GM13976 (cell line): Measurements from ENCODE around the gene NPEPL1.

Experiments used
- DNase-seq: peaks from one replicate; pipeline ENCODE4 v3.0.0; 2012; ENCODE audit warnings: low spot score
- in situ Hi-C: fragments of 300-500 bp; cut with MboI; formaldehyde crosslinking; loops from one replicate; pipeline ENCODE4 v1.12.0; 2022; ENCODE audit warnings: low sequenced_read_pairs, mixed read lengths, inconsistent platforms; ENCODE audit not compliant: unreplicated experiment
- TF ChIP-seq, protein P1 (sequence below): IDR thresholded peaks from 2 replicates; pipeline ENCODE4 v1.5.1; 2012; ENCODE audit warnings: borderline replicate concordance, mild to moderate bottlenecking; ENCODE audit not compliant: insufficient read depth; ENCODE audit errors: extremely low read depth, missing control alignments, control extremely low read depth

NPEPL1 gene

DNA sequence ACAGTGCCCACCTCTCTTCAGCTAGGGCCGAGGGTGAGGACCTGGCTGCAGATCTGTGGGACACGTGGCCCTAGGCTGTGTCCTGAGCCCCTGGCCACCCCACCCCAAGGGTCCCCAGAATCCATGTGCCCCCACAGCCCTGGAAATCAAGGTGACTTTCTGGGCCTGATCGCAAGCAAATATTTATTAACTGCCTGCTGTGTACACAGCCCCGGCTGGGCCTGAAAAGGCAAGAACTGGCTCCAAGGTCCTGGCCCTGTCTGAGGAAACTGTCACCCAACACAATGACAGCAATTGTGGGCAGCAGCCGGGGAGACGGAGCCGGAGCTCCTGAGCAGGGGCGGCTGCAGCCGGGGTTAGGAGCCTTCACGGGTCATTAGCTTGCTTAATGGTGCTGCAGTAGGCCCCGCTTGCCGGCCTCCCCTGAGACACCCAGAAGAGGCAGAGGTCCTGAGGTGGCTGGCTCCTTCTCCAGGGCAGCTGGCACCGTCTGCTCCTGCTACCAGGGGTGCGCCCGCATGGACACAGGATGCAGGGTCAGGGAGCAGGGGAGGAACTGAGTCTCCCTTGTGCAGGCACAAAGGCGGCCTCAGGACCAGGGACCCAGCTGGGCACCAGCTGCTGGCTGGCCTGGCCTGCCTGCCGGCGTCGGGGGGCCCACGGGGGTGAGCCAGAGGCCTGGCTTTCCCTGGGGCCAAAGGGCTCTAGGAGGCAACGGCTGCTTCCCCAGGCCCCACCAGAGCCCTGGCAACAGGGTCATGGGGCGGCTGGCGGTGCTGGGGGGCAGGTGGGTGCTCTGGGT is 24.1 kb downstream of the NPEPL1 start:
- TF ChIP-seq, protein P1, sequence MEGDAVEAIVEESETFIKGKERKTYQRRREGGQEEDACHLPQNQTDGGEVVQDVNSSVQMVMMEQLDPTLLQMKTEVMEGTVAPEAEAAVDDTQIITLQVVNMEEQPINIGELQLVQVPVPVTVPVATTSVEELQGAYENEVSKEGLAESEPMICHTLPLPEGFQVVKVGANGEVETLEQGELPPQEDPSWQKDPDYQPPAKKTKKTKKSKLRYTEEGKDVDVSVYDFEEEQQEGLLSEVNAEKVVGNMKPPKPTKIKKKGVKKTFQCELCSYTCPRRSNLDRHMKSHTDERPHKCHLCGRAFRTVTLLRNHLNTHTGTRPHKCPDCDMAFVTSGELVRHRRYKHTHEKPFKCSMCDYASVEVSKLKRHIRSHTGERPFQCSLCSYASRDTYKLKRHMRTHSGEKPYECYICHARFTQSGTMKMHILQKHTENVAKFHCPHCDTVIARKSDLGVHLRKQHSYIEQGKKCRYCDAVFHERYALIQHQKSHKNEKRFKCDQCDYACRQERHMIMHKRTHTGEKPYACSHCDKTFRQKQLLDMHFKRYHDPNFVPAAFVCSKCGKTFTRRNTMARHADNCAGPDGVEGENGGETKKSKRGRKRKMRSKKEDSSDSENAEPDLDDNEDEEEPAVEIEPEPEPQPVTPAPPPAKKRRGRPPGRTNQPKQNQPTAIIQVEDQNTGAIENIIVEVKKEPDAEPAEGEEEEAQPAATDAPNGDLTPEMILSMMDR, result no peak
- in situ Hi-C loops, result no loop called here
- peak; percentile 22 for DNase-seq

DNA sequence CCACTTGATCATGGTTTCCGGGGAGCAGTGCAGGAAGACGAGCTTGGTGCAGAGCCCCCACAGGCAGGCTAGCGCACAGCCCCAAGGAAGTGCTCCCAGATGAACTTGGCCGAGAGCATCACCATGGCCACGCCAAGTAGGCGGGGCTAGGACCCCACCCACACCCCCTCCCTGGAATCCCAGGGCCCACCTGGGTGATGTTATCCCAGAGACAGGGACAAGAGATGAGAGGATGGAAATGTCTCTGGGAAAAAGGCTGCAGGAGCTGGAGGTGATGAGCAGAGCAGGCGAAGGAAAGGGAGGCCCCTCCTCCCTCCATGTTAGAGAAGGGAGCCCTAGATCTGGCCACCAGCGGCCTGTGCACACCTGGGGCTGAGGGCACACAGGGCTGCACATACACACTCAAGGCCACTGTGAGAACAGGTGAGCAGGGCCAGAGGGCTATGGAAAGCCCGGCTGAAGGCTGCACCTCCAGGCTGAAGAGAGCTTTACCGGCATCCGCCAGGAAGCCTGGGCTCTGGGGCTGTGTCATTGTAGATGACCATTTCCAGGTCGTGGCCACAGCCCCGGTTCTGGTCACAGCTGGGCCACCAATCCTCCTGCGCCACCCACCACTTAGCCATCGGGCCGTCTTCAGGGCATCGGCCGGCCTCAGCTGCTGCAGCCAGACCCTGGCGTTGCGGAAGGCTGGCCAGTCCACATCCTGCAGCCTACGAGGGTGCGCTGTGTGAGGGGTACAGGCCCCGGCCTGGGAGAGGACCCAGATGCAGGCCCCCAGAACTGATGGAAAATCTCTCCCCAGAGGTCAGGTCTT is 24.9 kb downstream of the NPEPL1 start:
- TF ChIP-seq, protein P1, result no peak
- peak; percentile 19 for DNase-seq
- in situ Hi-C loops, result no loop called here

DNA sequence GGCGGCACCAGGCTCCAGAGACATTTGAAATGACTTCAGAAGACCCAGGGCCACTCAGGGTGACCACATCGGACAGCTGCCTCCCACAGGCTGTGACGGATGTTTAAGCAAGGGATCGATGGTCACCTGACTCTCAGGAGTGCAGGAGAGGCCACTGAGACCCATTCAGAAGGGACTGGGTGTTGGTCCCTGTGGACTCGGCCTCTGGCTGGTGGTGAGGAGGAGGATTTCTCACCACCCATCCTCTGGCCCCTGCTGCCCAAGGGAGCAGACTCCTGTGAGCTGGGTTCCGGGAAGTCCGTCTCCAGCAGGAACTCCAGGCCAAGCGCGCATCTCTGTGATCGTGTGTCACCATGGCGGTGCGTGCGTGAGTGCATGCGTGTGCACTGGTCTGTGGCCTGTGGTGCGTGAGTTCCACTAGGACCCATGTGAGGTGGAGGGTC is 25.5 kb downstream of the NPEPL1 start:
- DNase-seq, result peak; percentile 27
- in situ Hi-C loops, result no loop called here
- TF ChIP-seq, protein P1, result no peak

DNA sequence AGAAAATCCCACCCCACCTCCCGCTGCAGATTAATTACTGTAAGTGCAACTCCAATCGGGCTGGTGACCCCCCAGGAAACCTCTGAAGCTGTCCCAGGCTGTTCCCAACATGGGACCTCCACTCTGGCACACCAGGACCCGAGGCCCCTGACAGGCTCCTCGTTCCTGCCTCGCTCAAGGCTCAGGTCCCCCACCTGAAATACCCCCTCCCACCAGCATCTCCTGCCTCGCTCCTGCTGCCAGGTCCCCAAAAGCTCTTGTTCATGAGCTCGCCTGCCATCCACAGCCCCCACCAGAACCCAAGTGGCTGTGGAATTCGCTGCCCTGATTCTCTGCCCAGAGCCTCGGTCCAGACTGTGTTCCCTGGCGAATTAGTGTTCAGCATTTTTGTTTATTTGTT is 26.1 kb downstream of the NPEPL1 start:
- in situ Hi-C loops, result no loop called here
- TF ChIP-seq, protein P1, result no peak
- DNase-seq, result peak; percentile 15

DNA sequence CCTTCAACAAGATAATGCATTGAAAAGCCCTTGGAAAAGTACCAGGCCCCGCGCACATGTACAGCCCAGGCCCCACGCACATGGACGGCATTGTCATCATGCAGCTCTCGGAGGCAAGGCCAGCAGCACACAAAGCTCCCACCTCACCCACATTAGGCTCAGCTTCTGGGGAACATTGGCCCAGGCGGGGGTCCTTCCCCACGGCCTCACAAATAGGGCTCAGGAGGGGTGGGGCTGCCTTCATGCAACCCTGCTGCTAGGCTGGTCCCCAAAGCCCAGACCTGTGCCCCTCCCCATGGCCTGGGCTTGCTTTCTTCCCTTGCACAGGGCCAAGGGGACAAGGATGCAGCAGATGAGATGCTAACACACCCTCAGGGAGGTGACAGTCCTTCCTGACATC is 26.7 kb downstream of the NPEPL1 start:
- TF ChIP-seq, protein P1, result no peak
- in situ Hi-C loops, result no loop called here
- DNase-seq, result no peak

DNA sequence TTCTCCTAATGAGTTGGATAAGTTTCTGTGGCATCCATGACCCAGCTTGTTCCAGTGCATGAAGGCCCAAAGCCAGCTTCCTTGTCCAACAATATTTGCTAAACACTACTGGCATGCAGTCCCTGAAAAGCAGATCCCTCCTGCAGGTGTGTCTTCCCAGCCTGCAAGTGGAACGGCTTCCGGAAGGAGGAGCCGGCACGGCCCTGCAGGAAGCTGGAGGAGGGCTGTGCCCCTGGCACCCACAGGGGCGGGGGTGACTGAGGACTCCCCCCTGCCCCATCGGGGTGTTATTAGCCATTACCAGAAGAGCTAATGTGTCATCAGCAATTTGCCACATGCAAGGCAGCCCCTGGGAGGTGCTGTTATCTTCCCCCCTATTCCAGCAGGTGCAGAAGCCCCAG is 27.4 kb downstream of the NPEPL1 start:
- in situ Hi-C loops, result no loop called here

More for the DNA sequence above, 27.4 kb downstream of the NPEPL1 start:
- TF ChIP-seq, protein P1, result no peak
- DNase-seq, result peak; percentile 10
